NCI-H226 (cell line): ENCODE measurements around the gene S1PR5.

ENCODE experiments used
- DNase-seq: peaks from one replicate; pipeline ENCODE4 v3.0.0-alpha.2; 2015

The S1PR5 gene

GRCh38 chr19:10513223-10513622, 4.0 kb downstream of the S1PR5 start:
- DNase-seq, result no peak

- DNase-seq, result peak; percentile 20
Observed at GRCh38 chr19:10510301-10510802, 6.9 kb downstream of the S1PR5 start.

- no peak for DNase-seq
Observed at GRCh38 chr19:10508707-10509106, 8.5 kb downstream of the S1PR5 start.

- no peak for DNase-seq
Observed at GRCh38 chr19:10508036-10508435, 9.2 kb downstream of the S1PR5 start.

- DNase-seq, result peak; percentile 35
Observed at GRCh38 chr19:10505583-10506229, 11.5 kb downstream of the S1PR5 start.

- DNase-seq, result peak; percentile 12
Observed at GRCh38 chr19:10503002-10503789, 14.1 kb downstream of the S1PR5 start, which contains the start of gene KEAP1. TSS of gene KEAP1 (minus strand) at chr19:10503356. CDS start at chr19:10500033, 3,323 bp downstream.

- DNase-seq, result peak; percentile 77
Observed at GRCh38 chr19:10502524-10503001, 14.7 kb downstream of the S1PR5 start.

- peak; percentile 14 for DNase-seq
Observed at GRCh38 chr19:10501971-10502523, 15.2 kb downstream of the S1PR5 start.

GRCh38 chr19:10500247-10500592, 17.0 kb downstream of the S1PR5 start:
- DNase-seq, result no peak

- no peak for DNase-seq
Observed at GRCh38 chr19:10499550-10500246, 17.5 kb downstream of the S1PR5 start.

GRCh38 chr19:10497371-10497770, 19.9 kb downstream of the S1PR5 start:
- no peak for DNase-seq

GRCh38 chr19:10491472-10492047, 25.7 kb downstream of the S1PR5 start:
- DNase-seq, result no peak

GRCh38 chr19:10486551-10486950, 30.7 kb downstream of the S1PR5 start:
- DNase-seq, result no peak

- peak; percentile 87 for DNase-seq
Observed at GRCh38 chr19:10478903-10479384, 38.3 kb downstream of the S1PR5 start.

- DNase-seq, result no peak
Observed at GRCh38 chr19:10478476-10478875, 38.8 kb downstream of the S1PR5 start.

GRCh38 chr19:10474962-10475451, 42.2 kb downstream of the S1PR5 start:
- DNase-seq, result no peak

- no peak for DNase-seq
Observed at GRCh38 chr19:10473192-10473591, 44.1 kb downstream of the S1PR5 start.

GRCh38 chr19:10471909-10472308, 45.3 kb downstream of the S1PR5 start:
- peak; percentile 11 for DNase-seq

GRCh38 chr19:10468133-10468532, 49.1 kb downstream of the S1PR5 start:
- DNase-seq, result no peak

- DNase-seq, result no peak
Observed at GRCh38 chr19:10467104-10467706, 50.0 kb downstream of the S1PR5 start.

GRCh38 chr19:10464456-10464855, 52.8 kb downstream of the S1PR5 start:
- no peak for DNase-seq
